Astrocyte of the cerebellum (primary cell): ENCODE results near the gene CEACAM21.

Experiments
- DNase-seq: peaks from one replicate; pipeline ENCODE4 v3.0.0-alpha.2; 2011; ENCODE audit warnings: low read depth
- H3K4me3 ChIP-seq: 2 replicates; pipeline ENCODE4 v1.5.1; 2011; ENCODE audit warnings: mild to moderate bottlenecking, low read depth, low read length, moderate library complexity
- in situ Hi-C: cut with HindIII; loops from 2 replicates; pipeline ENCODE4 v1.10.0; 2017; ENCODE audit warnings: low sequenced_read_pairs
- TF ChIP-seq, protein P1 (sequence below): IDR thresholded peaks from 2 replicates; pipeline ENCODE4 v1.5.1; 2012; ENCODE audit warnings: low read length, low read depth, moderate library complexity, mild to moderate bottlenecking; ENCODE audit errors: missing control alignments

The CEACAM21 gene

DNA sequence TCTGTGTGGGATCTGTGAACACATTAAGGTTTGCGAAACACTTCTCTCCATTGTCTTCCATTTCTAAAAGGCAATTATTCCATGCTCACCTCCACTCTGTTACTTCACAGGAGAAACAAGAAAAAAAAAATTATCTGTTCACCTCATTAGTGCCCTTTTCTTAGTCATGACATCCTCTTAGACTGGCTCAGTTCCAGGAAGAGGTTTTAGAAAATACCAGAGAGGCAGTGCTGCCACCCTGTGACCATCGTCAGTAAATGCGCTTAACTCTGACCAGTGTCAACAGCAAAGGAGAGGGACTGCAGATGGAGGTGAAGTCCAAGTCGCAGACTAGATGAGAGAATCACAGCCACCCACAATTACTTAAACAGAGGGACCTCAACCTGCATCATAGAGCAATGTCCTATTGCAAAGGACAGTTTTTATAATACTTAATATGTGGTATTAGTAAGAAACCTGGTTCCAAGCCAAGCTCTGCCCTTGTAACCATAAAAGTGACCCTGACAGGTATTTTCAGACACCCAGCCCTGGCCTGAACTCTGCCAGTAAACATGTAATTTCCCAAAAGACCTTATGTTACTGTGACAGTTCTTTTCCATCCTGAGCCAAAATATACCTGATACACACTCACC lies 19.4 kb downstream of the CEACAM21 start:
- peak; percentile 47 for DNase-seq
- TF ChIP-seq, protein P1, sequence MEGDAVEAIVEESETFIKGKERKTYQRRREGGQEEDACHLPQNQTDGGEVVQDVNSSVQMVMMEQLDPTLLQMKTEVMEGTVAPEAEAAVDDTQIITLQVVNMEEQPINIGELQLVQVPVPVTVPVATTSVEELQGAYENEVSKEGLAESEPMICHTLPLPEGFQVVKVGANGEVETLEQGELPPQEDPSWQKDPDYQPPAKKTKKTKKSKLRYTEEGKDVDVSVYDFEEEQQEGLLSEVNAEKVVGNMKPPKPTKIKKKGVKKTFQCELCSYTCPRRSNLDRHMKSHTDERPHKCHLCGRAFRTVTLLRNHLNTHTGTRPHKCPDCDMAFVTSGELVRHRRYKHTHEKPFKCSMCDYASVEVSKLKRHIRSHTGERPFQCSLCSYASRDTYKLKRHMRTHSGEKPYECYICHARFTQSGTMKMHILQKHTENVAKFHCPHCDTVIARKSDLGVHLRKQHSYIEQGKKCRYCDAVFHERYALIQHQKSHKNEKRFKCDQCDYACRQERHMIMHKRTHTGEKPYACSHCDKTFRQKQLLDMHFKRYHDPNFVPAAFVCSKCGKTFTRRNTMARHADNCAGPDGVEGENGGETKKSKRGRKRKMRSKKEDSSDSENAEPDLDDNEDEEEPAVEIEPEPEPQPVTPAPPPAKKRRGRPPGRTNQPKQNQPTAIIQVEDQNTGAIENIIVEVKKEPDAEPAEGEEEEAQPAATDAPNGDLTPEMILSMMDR: peak; percentile 57
- in situ Hi-C loops: no loop called here
- no peak overlapping the region for H3K4me3 ChIP-seq

DNA sequence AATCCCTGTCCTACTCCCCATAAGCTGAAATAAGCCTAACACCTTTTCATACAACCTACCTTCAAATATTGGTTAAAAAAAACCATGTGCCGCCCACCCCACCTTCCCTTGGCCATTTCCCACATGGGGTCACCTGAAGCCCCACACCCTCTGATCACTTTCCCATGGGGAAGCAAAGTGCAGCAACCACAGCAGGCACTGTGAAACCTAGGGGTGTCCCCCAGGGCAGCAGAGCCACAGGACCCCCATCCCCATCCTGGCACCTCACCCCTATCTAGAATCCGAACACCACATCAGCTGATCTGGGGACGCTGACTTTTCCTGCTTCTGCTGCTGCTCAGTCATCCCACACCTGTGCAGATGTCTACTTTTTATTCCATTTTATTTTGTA lies 19.9 kb downstream of the CEACAM21 start:
- in situ Hi-C loops: no loop called here
- TF ChIP-seq, protein P1: no peak
- H3K4me3 ChIP-seq: no peak overlapping the region
- DNase-seq: no peak

DNA sequence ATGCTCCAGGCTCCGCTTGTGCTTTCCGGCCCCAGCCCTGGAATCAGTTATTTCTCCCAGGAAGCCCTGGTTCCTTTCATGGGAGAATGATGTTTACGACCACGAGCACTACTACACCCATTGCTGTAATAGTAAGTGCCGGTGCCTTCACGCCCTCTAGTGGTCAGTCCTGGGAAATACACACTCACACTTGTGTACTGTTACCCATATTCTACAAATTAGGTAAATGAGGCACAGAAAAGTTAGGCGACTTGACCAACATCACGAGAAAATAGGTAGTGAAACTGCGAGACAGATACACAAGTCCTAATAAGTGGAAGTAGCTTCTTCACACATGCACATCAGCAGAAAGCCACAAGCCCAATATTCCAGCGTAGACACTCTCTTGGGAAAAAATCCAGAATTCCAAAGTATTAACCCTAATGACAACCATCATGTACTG lies 21.7 kb downstream of the CEACAM21 start:
- no peak overlapping the region for H3K4me3 ChIP-seq

DNA sequence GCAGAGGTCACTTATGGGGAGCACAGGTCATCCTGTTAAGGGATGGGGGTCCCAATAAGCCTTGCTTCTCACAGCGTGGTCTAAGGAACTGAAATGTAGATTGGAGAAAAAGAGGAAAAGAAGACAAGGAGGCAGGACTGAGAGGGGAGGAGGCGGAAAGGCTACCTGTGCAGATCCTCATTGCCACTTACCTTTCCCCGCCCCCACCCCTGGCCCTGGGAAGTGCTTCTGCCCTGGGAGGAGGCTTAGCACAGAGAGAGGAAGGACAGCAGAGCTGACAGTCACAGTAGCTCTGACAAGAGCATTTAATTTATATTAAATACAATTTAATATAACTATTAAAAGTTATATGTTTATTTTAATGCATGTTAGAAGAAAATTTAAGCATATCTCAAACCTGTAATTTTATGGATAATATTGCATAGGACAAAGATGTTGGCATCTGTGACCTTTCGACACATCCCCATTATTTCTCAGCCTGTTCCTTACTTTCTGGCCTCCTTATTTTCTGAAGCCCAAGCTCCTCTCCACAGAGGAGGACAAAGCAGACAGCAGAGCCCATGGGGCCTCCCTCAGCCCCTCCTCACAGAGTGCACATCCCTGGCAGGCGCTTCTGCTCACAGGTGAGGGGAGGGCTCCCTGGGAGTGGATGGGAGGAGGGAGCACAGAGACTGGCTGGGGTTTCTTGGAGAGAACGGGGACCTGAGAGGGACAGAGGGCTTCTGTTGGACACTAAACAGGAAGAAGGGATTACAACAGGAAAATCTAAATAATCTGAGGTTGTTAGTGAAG lies 23.4 kb downstream of the CEACAM21 start:
- TF ChIP-seq, protein P1: no peak
- in situ Hi-C loops: no loop called here
- no peak overlapping the region for H3K4me3 ChIP-seq
- DNase-seq: no peak

More for the DNA sequence above, 21.7 kb downstream of the CEACAM21 start:
- in situ Hi-C loops: no loop called here
- peak; percentile 34 for DNase-seq
- TF ChIP-seq, protein P1: peak; percentile 98

DNA sequence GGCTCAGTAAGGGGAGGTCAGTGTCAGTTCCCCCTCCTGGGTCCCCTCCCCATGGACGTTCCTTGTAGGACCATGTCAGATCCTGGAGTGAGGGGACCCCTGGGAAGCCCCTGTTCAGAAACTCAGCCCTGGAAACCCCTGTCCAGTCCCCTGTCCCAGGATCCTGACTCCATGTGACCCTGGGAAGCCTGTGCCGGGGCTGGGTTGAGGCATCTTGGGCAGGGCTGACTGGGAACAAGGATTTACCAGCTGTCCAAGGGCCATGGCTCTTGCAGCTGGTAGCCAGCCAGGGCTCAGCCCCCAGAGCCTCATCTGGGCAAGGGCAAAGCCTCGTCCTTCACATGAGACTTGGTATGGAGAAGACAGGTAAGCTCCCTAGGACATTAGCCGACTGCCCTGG lies 25.8 kb downstream of the CEACAM21 start:
- no peak for DNase-seq

DNA sequence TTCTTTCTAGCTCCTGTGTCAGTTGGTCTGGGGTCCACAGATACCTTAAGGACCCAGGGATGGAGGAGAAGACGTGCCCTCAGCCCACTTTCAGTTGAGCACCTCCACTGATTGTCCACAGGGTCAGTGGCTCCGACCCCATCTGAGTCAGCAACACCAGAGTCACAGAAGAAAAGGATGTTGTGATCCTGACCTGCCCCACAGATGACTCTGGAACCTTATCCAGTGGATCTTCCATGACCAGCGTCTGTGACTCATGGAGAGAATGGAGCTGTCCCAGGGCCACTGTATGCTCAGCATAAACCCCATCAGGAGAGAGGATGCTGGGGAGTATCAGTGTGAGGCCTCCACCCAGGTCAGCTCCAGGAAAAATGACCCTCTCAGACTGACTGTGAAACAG lies 28.9 kb downstream of the CEACAM21 start:
- in situ Hi-C loops: no loop called here
- no peak overlapping the region for H3K4me3 ChIP-seq
- TF ChIP-seq, protein P1: no peak
- no peak for DNase-seq

More for the DNA sequence above, 25.8 kb downstream of the CEACAM21 start:
- in situ Hi-C loops: no loop called here
- no peak overlapping the region for H3K4me3 ChIP-seq
- TF ChIP-seq, protein P1: no peak
